Lung (tissue), 12 donors: Measurements from ENCODE around the gene GRK2. TPM values are rescaled to one million over a fixed set of nuclear protein-coding genes. Genes with fewer than 3 reads are reported as not detected.

Experiments
- ATAC-seq: fragments of 200-7000 bp; cut with Tn5 transposase; one replicate; pipeline ENCODE4 v1.9.1; 2020; ENCODE audit warnings: moderate number of reproducible peaks; ENCODE audit not compliant: insufficient read depth, low FRiP score
- DNase-seq, 3 donors: peaks; one replicate each; pipeline ENCODE4 v3.0.0-alpha.2; 2013 to 2017
- H3K27ac ChIP-seq, 2 donors: one replicate each; pipeline ENCODE4 v1.5.1; 2013; ENCODE audit warnings: mild to moderate bottlenecking in 2 of 2, moderate library complexity in 2 of 2, control low read depth in 1 of 2, inconsistent platforms in 1 of 2, low read depth in 1 of 2, low read length in 1 of 2
- H3K27me3 ChIP-seq, 3 donors: one replicate each; pipeline ENCODE4 v1.5.1; 2013; ENCODE audit warnings: low read length in 2 of 3; ENCODE audit not compliant: control insufficient read depth in 3 of 3, insufficient read depth in 3 of 3
- H3K36me3 ChIP-seq, 4 donors: one replicate each; pipeline ENCODE4 v1.5.1; 2013; ENCODE audit warnings: low read length in 4 of 4, mild to moderate bottlenecking in 1 of 4, moderate library complexity in 1 of 4; ENCODE audit not compliant: control insufficient read depth in 4 of 4, insufficient read depth in 4 of 4
- H3K4me1 ChIP-seq, 5 donors: one replicate each; pipeline ENCODE4 v1.5.1; 2013; ENCODE audit warnings: low read length in 5 of 5, mild to moderate bottlenecking in 2 of 5, moderate library complexity in 1 of 5; ENCODE audit not compliant: control insufficient read depth in 5 of 5, insufficient read depth in 5 of 5
- H3K4me3 ChIP-seq: one replicate; pipeline ENCODE4 v1.5.1; 2013; ENCODE audit warnings: mild to moderate bottlenecking, control low read depth, moderate library complexity
- H3K9ac ChIP-seq, 2 donors: one replicate each; pipeline ENCODE4 v1.5.1; 2013; ENCODE audit warnings: low read length in 2 of 2, control low read depth in 1 of 2; ENCODE audit not compliant: insufficient read depth in 1 of 2
- H3K9me3 ChIP-seq, 4 donors: one replicate each; pipeline ENCODE4 v1.5.1; 2013; ENCODE audit warnings: low read length in 3 of 4, mild to moderate bottlenecking in 1 of 4, moderate library complexity in 1 of 4; ENCODE audit not compliant: control insufficient read depth in 4 of 4, insufficient read depth in 3 of 4
- WGBS, 2 donors: extraction: QIAGEN DNeasy Blood & Tissue Kit; methylation state at CpG; one replicate each; pipeline ENCODE4 v1.1.7; 2013; 5-methylcytosine and 5-hydroxymethylcytosine counted together
- polyA plus RNA-seq, 2 donors: library from polyadenylated mRNA; stranded (reverse); fragments of 200-250 nt; gene quantifications; one replicate each; pipeline ENCODE4 v1.2.1, GENCODE V29; 2013
- total RNA-seq, 2 donors: library from RNA; depleted of rRNA in 1 of 2; stranded (reverse); fragments of >200 nt in 1 of 2; gene quantifications; one replicate each; pipeline ENCODE4 v1.2.1, GENCODE V29; 2014 to 2021
- TF ChIP-seq, protein P1 (sequence below): IDR thresholded peaks from 2 replicates; pipeline ENCODE4 v1.5.1; 2012; ENCODE audit warnings: mild to moderate bottlenecking; ENCODE audit errors: control extremely low read depth, extremely low read depth
- donor health status: control.
- donor health status: control.
- donor health status: Bipolar disorder and iron deficiency.
- donor health status: healthy.
- donor health status: DM: yes; HTN: yes; CAD: no.

Gene GRK2
- total and polyA plus RNA-seq, 4 donors = 37.1 to 130 (median 97.5) TPM

DNA sequence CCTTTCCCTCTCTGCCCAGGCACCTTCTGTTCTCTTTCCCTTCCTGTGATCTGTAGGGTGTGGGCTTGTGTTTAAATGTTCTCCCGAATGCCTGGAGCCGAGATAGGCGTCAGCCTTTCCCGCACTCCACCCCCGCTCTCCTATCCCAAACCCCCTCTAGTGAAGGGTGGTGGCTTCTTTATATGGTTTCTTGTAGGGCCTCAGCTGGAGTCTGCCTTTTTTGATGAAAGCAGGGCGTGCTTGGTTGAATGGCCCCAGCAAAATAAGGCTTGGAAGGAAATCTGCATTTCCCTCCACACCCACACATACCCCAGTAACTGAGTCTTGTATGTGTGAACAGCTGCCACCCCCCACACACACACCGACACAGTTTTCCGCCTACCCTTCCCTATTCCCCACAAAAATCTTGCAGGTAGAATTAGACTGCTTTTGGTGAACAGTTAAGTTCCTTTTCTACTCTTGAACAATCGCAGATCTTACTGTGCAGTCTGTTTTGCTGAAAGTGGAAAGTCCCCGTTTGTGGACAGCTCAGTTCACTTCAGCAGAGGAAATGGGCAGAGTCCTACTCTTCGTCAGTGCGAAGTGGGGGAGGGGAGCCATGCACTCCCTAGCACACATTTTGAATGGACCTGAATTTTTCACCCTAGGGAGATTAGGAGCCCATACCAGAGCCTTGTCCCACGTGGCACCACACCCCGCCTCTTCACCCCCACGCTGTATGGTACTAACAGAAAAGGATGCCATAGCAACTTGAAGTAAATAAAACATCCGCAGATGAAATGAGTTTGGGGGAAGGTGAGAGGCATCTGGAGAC is 25.5 kb upstream of the GRK2 start:
- Histone ChIP-seq H3K4me1 (peaks cover 2 to 33% (median 13%) of the 10 kb centered on the region in 5 donors), H3K27ac (peak overlapping the region; percentile 91 to 93), H3K36me3 (peaks cover 11 to 28% (median 14%) of the 10 kb centered on the region in 4 donors), H3K27me3 (no peaks in the 10 kb centered on the region), H3K4me3 (peak overlapping the region; percentile 66), H3K9me3 (no peaks in the 10 kb centered on the region), H3K9ac (peak overlapping the region; percentile 95 to 96)
- TF ChIP-seq, protein P1, sequence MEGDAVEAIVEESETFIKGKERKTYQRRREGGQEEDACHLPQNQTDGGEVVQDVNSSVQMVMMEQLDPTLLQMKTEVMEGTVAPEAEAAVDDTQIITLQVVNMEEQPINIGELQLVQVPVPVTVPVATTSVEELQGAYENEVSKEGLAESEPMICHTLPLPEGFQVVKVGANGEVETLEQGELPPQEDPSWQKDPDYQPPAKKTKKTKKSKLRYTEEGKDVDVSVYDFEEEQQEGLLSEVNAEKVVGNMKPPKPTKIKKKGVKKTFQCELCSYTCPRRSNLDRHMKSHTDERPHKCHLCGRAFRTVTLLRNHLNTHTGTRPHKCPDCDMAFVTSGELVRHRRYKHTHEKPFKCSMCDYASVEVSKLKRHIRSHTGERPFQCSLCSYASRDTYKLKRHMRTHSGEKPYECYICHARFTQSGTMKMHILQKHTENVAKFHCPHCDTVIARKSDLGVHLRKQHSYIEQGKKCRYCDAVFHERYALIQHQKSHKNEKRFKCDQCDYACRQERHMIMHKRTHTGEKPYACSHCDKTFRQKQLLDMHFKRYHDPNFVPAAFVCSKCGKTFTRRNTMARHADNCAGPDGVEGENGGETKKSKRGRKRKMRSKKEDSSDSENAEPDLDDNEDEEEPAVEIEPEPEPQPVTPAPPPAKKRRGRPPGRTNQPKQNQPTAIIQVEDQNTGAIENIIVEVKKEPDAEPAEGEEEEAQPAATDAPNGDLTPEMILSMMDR = no peak
- DNase-seq (peak; percentile 76 to 86 (median 82)), ATAC-seq (peak; percentile 15)
- WGBS, 2 donors = 2% methylated on average over 16 of the region's 16 CpGs

DNA sequence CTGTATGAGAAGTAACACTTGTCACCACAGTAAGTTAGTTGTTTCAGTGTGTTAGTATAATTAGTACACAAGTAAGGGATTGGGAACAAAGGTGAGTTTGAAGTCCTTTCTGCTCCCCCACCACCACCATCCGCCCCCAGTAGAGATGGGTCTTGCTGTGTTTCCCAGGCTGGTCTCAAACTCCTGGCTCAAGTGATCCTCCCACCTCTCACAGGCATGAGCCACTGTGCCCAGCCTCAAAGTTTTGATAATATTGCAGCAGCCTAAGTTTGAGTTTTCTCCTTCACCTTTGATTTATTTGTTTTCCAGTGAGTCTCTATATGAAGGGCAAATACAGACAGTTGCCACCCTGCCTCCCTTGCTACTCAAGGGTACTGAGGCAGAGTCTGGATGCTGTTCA is 23.7 kb upstream of the GRK2 start:
- ATAC-seq = no peak
- Histone ChIP-seq H3K4me3 (no peak overlapping the region), H3K27me3 (no peaks in the 10 kb centered on the region), H3K4me1 (peaks cover 2 to 33% (median 13%) of the 10 kb centered on the region in 5 donors), H3K9ac (no peak overlapping the region), H3K27ac (no peak overlapping the region), H3K9me3 (no peaks in the 10 kb centered on the region), H3K36me3 (peaks cover 22 to 41% (median 23%) of the 10 kb centered on the region in 4 donors)
- no peak for DNase-seq
- TF ChIP-seq, protein P1 = no peak
- WGBS, 2 donors = 83 to 100% methylated on average over 1 of the region's 1 CpG

DNA sequence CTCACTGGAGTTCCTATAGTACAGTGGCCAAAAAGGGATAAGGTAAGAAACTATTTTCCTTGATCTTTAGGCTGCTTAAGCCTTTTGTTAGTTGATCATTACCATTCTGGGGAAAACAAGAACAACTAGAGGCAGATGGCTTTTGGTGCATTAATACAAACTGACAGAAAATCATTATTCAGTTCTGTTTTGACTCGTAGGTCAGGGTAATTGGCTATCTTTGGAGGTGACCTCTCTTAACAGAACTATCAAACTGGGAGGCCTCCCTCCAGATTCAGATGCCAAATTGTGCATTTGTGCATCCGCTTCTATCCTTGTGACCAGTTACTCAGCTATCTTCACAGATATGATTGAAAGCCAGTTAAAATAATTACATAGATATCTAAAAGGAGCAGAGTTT is 23.2 kb upstream of the GRK2 start:
- Histone ChIP-seq H3K4me1 (peaks cover 3 to 33% (median 13%) of the 10 kb centered on the region in 5 donors), H3K9me3 (no peaks in the 10 kb centered on the region), H3K4me3 (no peak overlapping the region), H3K27me3 (no peaks in the 10 kb centered on the region), H3K27ac (no peak overlapping the region), H3K9ac (no peak overlapping the region), H3K36me3 (peaks cover 25 to 46% (median 26%) of the 10 kb centered on the region in 4 donors)
- TF ChIP-seq, protein P1 = no peak
- DNase-seq (no peak), ATAC-seq (no peak)
- 94 to 95% methylated on average over 2 of the region's 2 CpGs for WGBS, 2 donors
